Brain microvascular endothelial cell (primary cell): Measurements from ENCODE around the gene ZFAND3.

Experiments used
- DNase-seq: peaks from one replicate; pipeline ENCODE4 v3.0.0-alpha.2; 2020
- H3K27ac ChIP-seq: fragments of 250-450 bp; sonication (Bioruptor Pico); 2 replicates; pipeline ENCODE4 v1.5.1; 2020; ENCODE audit warnings: mild to moderate bottlenecking, moderate library complexity
- H3K27me3 ChIP-seq: fragments of 250-450 bp; sonication (Bioruptor Pico); replicated peaks from 2 replicates; pipeline ENCODE4 v1.5.1; 2020; ENCODE audit warnings: mild to moderate bottlenecking
- H3K36me3 ChIP-seq: fragments of 250-450 bp; sonication (Bioruptor Pico); replicated peaks from 2 replicates; pipeline ENCODE4 v1.5.1; 2020; ENCODE audit warnings: mild to moderate bottlenecking
- H3K4me3 ChIP-seq: 2 replicates; pipeline ENCODE4 v1.5.1; 2011; ENCODE audit warnings: low read depth, mild to moderate bottlenecking, control low read depth, low read length, moderate library complexity
- in situ Hi-C: cut with HindIII; loops from 2 replicates; pipeline ENCODE4 v1.10.0; 2017; ENCODE audit warnings: low sequenced_read_pairs, low pct_ligation_motif_present
- TF ChIP-seq, protein P1 (sequence below): IDR thresholded peaks from 2 replicates; pipeline ENCODE4 v1.5.1; 2011; ENCODE audit warnings: low read depth, mild to moderate bottlenecking, moderate library complexity, low read length, control low read depth, inconsistent platforms; ENCODE audit errors: missing control alignments

ZFAND3 gene

GRCh38 chr6:38021571-38021970 is 202.0 kb downstream of the ZFAND3 start:
- TF ChIP-seq, protein P1, sequence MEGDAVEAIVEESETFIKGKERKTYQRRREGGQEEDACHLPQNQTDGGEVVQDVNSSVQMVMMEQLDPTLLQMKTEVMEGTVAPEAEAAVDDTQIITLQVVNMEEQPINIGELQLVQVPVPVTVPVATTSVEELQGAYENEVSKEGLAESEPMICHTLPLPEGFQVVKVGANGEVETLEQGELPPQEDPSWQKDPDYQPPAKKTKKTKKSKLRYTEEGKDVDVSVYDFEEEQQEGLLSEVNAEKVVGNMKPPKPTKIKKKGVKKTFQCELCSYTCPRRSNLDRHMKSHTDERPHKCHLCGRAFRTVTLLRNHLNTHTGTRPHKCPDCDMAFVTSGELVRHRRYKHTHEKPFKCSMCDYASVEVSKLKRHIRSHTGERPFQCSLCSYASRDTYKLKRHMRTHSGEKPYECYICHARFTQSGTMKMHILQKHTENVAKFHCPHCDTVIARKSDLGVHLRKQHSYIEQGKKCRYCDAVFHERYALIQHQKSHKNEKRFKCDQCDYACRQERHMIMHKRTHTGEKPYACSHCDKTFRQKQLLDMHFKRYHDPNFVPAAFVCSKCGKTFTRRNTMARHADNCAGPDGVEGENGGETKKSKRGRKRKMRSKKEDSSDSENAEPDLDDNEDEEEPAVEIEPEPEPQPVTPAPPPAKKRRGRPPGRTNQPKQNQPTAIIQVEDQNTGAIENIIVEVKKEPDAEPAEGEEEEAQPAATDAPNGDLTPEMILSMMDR: no peak
- Histone ChIP-seq H3K4me3 (no peak overlapping the region), H3K27ac (no peak overlapping the region), H3K36me3 (no peaks in the 10 kb centered on the region), H3K27me3 (no peaks in the 10 kb centered on the region)
- DNase-seq: no peak
- in situ Hi-C loops: no loop called here

GRCh38 chr6:38022688-38023087 is 203.2 kb downstream of the ZFAND3 start:
- in situ Hi-C loops: no loop called here

DNA sequence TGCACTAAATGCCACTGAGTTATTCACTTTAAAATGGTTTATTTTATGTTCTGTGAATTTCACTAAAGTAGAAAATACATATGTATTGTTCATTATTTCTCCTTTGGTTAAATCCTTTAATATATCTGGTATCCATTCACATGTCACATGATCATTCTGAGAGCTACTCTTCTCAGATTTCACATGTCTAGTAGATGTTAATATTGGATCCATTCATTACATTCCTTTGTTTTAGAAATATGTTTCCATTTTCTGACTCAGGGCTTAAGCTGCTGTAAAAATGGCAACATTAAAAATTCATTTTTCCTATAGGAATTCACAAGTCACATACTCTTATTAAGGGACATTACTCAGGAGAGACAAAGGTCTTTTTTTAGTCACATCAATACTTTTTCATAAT is 205.4 kb downstream of the ZFAND3 start:
- TF ChIP-seq, protein P1: no peak

More at GRCh38 chr6:38022688-38023087, 203.2 kb downstream of the ZFAND3 start:
- H3K36me3 ChIP-seq: no peaks in the 10 kb centered on the region
- no peak overlapping the region for H3K27ac ChIP-seq
- H3K4me3 ChIP-seq: no peak overlapping the region
- H3K27me3 ChIP-seq: no peaks in the 10 kb centered on the region
- no peak for DNase-seq
- TF ChIP-seq, protein P1: no peak

GRCh38 chr6:38025451-38025850 is 205.9 kb downstream of the ZFAND3 start:
- Histone ChIP-seq H3K4me3 (no peak overlapping the region), H3K36me3 (no peaks in the 10 kb centered on the region), H3K27me3 (no peaks in the 10 kb centered on the region), H3K27ac (no peak overlapping the region)
- DNase-seq: no peak
- TF ChIP-seq, protein P1: no peak
- in situ Hi-C loops: no loop called here

More for the DNA sequence above, 205.4 kb downstream of the ZFAND3 start:
- no peak for DNase-seq
- H3K4me3 ChIP-seq: no peak overlapping the region
- no peaks in the 10 kb centered on the region for H3K36me3 ChIP-seq
- no peaks in the 10 kb centered on the region for H3K27me3 ChIP-seq
- no peak overlapping the region for H3K27ac ChIP-seq
- in situ Hi-C loops: no loop called here

DNA sequence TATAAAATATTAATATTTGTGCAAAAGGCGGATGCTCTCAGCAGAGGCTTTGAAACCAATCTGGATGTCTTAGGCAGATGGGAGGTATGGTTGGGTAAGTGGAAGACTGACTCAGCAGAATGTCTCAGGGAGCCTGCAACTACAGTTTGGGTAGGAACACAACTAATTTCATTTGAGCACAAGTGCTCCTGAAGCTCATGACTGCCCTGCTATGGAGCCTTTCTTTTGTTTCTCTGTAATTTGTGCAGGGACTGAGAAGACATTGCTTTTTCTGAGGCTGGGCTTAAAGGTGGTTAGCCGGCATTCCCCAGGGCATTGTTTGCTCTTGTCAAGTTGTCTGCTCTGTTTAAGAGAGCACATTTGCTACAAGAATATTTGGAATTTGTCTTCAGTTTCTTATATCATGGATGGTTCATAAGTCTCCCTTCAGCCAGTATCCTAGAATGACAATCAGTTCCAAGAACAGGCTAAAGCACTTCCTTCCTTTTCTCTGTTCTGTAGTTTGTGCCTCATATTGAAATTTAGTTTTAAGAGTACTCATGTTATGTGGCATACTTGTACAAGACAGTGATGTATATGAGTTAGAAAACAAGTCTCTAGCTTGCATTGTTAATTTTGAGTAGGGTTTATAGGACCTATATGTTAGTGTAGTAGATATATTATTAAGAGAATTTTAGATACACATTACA is 208.3 kb downstream of the ZFAND3 start:
- no peak overlapping the region for H3K27ac ChIP-seq
- TF ChIP-seq, protein P1: no peak
- no peak for DNase-seq
- no peak overlapping the region for H3K4me3 ChIP-seq
- no peaks in the 10 kb centered on the region for H3K27me3 ChIP-seq
- H3K36me3 ChIP-seq: no peaks in the 10 kb centered on the region
- in situ Hi-C loops: no loop called here

GRCh38 chr6:38030380-38030779 is 210.9 kb downstream of the ZFAND3 start:
- in situ Hi-C loops: no loop called here
- TF ChIP-seq, protein P1: no peak

More at GRCh38 chr6:38030380-38030779, 210.9 kb downstream of the ZFAND3 start:
- no peaks in the 10 kb centered on the region for H3K27me3 ChIP-seq
- H3K27ac ChIP-seq: no peak overlapping the region
- no peaks in the 10 kb centered on the region for H3K36me3 ChIP-seq
- no peak for DNase-seq
- H3K4me3 ChIP-seq: no peak overlapping the region
